ENCODE data around the gene CIITA. TPM values are rescaled to one million over a fixed set of nuclear protein-coding genes. Genes with fewer than 3 reads are reported as not detected.
"Not testable (repeated sequence)": the region's sequence is repeated elsewhere in the genome, so short reads cannot be mapped to it uniquely, and the experiment has no call there.

CIITA gene
- polyA plus RNA-seq, 3 donors = 4.9 to 6.3 (median 5.7) TPM

GRCh38 chr16:10949424-10949970, 72.5 kb downstream of the CIITA start:
- DNase-seq (ENCODE audit: low read depth in 3 of 3, low spot score in 2 of 3) = no peak

DNA sequence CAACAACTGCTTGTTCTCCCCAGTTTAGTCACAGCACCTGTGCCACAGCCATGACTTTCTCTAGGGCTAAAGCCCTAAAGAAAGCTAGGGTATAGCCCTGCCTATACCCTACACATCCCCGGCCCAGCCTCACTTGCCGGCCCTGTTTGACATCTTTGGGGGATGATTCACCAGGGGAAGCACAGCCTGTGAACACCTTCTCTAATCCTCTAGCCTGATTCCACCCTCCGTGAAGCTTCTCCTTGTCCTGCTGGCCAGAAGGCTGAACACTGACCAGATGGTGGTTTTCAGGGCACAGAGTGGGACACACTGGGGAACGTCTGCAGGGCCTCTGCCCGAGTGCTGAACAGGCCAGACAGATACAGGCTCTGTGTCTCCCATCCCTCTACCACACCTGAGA, 73.4 kb downstream of the CIITA start:
- DNase-seq (ENCODE audit: low read depth in 3 of 3, low spot score in 2 of 3) = no peak

DNA sequence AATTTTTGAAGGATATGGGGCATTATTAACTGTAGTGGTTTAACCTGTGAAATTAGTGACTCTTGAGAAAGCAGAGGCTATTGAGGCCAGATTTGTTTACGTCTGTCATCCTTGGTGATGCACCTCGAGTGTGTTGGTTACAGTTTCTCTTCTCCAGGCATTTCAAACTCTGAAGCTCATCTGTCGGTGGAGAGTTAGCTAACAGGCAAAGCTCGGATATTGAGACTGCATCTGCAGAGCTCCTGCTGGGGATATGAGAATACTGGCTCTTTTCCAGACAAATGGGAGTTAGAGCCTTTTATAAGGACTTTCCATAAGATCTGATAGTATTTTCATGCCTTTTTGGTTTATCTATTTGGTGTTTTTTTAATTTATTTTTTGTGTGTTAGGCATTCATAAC, 74.0 kb downstream of the CIITA start:
- no peak for DNase-seq (ENCODE audit: low read depth in 3 of 3, low spot score in 2 of 3)

GRCh38 chr16:10954903-10955302, 77.9 kb downstream of the CIITA start:
- no peak for DNase-seq (ENCODE audit: low read depth in 3 of 3, low spot score in 2 of 3)

GRCh38 chr16:10957771-10958482, 80.9 kb downstream of the CIITA start:
- no peak for DNase-seq (ENCODE audit: low read depth in 3 of 3, low spot score in 2 of 3)

GRCh38 chr16:10959161-10959560, 82.2 kb downstream of the CIITA start:
- DNase-seq (ENCODE audit: low read depth in 3 of 3, low spot score in 2 of 3) = no peak

GRCh38 chr16:10961231-10961630, 84.2 kb downstream of the CIITA start:
- no peak for DNase-seq (ENCODE audit: low read depth in 3 of 3, low spot score in 2 of 3)

GRCh38 chr16:10964039-10964890, 87.3 kb downstream of the CIITA start:
- peak in 1 of 3 donors; percentile 71 for DNase-seq (ENCODE audit: low read depth in 3 of 3, low spot score in 2 of 3)

- no peak for DNase-seq (ENCODE audit: low read depth in 3 of 3, low spot score in 2 of 3)
Observed at GRCh38 chr16:10964891-10965326, 87.9 kb downstream of the CIITA start.

DNA sequence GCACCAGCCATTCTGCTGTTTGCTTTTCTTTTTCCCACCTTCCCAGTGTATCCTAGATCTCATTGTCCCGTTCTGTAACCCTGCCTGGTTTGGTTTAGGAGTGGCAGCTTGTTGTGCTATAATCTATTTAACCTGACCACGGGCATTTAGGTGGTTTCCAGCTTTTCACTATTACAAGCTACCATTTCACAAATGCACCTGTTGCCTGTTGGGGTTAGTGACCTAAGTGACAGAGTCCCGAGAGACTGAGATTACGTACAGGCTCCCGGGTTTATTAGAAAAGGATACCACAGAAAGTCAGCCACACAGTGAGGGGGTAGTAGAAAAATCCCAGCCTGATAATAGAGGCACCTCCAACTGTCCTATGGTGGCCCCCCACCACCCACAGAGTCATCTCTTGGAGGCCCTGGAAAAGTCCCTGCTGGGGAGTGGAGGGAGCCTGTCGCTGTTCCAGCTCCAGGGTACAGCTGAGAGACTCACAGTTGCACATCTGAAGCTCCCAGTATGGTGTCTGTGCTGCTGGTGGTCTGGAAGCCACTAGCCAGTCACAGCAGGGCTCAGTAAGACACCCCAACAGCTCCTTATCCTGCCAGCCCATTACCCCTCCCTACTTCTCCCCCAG, 88.5 kb downstream of the CIITA start:
- DNase-seq (ENCODE audit: low read depth in 3 of 3, low spot score in 2 of 3) = no peak

DNA sequence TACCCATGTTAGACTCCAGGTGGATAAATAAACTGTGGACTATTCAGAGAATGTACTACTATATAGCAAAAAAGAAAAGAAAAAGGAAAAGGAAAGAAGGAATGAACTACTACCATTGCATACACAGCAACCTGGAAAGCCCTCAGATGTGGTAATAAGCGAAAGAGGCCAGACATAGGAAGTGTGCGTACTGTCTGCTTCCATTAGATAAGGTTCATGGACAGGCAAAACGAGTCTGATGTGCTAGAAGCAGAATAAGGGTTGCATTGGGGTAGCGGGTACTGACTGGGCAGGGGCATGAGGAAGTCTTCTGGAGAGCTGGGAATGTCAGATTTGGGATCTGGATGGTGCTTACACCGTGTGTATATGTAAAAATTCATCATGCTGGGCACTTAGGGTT, 89.1 kb downstream of the CIITA start:
- no peak for DNase-seq (ENCODE audit: low read depth in 3 of 3, low spot score in 2 of 3)

GRCh38 chr16:10966559-10966958, 89.6 kb downstream of the CIITA start:
- not testable (repeated sequence) for DNase-seq (ENCODE audit: low read depth in 3 of 3, low spot score in 2 of 3)

DNA sequence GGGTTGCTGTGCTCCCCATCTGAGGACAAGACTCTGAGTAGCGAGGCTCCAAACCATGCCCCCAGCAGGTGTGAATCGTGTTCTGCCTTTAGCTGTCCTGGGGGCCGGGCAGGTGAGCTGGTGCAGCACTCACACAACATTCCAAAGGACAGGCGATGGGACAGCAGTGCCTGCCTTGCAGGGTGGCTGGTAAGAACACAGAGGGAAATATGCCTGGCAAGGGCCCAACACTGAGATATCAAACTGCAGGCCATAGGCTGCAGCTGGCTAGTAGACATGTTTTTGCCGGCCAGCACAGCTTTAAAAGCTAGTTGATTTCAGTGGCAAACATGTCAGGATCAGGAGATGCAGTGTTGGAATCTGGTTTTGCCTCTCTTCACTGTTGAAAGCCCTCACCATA, 91.0 kb downstream of the CIITA start:
- no peak for DNase-seq (ENCODE audit: low read depth in 3 of 3, low spot score in 2 of 3)

- no peak for DNase-seq (ENCODE audit: low read depth in 3 of 3, low spot score in 2 of 3)
Observed at GRCh38 chr16:10968498-10968897, 91.5 kb downstream of the CIITA start.

DNA sequence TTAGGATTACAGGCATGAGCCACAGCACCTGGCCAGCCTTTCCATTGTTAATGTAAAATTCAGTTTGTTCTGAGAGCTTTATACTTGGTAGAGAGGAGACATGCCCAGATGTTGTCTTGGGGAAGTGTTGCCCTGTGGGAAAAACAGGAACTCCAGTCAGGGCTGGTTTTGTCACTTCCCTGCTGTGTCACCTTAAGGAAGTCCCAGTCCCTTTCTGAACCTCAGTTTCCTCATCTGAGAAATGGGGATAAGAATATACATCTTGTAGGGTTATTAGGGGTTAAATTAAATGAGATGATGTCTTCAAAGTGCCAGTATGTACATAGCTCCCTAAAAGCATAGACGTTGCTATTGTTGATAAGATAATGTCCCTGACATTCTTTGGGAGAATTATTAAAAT, 92.6 kb downstream of the CIITA start:
- no peak for DNase-seq (ENCODE audit: low read depth in 3 of 3, low spot score in 2 of 3)

GRCh38 chr16:10970065-10970464, 93.1 kb downstream of the CIITA start:
- no peak for DNase-seq (ENCODE audit: low read depth in 3 of 3, low spot score in 2 of 3)

DNA sequence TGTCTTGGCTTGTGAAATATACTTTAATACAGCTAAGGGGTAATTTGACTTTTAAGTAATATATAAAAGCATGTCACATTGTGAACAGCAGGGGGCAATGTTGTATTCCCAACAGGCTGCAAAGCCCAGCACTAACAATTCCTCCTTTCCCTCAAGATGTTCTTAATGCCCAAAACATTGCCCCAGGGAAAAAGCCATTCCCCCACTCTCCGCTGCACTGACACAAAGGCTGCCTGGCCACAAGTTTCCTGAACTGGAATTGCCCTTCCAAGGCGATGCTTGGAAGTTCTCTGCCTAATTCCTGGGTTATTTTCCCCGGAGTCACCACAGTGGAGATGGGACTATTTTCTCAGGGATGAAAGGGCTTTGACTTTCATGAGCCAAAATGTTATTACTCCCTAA, 94.6 kb downstream of the CIITA start:
- peak in 1 of 3 donors; percentile 77 for DNase-seq (ENCODE audit: low read depth in 3 of 3, low spot score in 2 of 3)

DNA sequence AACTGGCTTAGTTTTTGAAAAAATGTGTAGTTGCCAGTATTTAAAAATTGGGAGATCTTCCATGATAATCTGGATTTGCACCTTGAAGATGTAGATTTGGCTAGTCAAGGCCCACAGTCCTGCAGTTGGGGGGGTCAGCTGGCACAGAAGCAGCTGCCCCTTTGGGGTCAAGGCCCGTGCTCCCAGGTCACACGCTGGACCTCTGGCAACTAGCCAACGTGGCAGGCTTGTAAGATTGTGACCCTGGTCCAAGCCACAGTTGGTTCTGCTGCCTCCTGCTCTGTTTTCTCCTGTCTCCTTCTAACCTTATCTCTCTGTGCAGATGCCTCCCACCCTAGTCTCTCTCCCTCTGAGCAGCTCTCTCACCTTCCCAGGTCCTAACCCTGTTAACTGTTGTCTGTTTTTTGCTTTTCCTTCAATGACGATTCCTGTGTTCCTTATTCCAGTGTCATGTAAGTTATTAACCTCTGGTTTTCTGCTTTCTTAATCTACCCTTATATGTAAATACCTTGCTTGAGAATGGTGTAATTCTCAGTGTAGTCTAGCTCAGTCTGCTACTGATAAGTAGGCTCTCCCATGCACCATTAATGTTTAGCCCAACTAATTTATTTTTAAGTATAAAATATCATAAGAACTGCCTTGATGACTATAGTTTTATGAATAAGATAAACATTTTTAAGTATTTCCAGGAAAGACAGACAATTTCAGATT, 95.3 kb downstream of the CIITA start:
- DNase-seq (ENCODE audit: low read depth in 3 of 3, low spot score in 2 of 3) = no peak

DNA sequence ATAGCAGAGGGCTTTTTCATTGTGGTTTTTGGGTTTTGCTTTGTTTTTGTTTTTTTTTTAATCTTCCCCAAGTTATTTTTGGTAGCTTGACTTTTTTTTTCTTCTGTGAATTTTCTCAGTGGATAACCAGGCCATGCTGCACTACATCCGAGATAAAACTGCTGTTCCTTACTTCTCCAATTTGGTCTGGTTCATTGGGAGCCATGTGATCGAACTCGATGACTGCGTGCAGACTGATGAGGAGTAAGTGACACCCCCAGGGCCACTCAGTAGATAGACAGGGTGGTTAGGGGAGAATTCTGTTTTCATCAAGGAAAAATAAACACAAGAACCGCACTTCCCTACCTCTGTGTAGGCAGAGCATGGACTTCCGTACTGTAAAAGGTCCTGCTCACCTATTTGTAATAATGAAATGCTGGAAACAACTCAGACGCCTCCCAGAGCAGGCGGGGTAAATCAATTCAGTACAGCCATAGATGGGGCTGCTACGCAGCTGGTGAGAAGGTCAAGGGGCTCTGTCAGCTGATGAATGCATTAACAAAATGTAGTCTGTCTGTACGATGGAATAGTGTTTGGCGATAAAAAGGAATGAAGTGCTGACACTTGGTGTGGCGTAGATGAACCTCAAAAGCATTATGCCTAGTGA, 95.9 kb downstream of the CIITA start:
- no peak for DNase-seq (ENCODE audit: low read depth in 3 of 3, low spot score in 2 of 3)

DNA sequence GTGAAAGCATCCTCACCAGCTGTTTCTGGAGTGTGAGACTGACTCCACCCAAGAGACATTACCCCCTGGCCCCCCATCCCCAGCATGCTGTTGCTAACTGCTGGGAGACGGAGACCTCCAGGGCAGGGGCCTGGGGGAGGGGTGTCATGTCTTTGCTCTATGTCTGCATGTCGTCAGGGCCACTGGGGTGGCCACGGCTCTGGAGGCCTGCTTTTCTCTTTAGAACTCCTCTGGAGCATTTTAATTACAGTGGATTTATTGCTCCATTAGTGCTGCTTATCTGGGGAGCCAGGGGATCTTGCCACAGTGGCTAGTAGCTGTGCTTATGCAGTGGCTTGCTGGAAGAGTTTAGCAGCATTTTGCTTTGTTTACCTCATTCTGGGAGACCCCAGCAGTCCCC, 99.6 kb downstream of the CIITA start:
- DNase-seq (ENCODE audit: low read depth in 3 of 3, low spot score in 2 of 3) = no peak
